ENCODE results near the gene TBCK. TPM values are rescaled to one million over a fixed set of nuclear protein-coding genes. Genes with fewer than 3 reads are reported as not detected.

TBCK gene
- polyA plus RNA-seq, 1 of the 3 experiments (the other 2 are of a cell fraction): 14.6 TPM

GRCh38 chr4:106255195-106255594 lies 60.8 kb downstream of the TBCK start:
- no peak for DNase-seq
- Histone ChIP-seq H3K9ac (no peak overlapping the region), H3K4me3 (ENCODE audit: low read depth in 2 of 2, low read length in 1 of 2) (no peak overlapping the region), H3K27me3 (ENCODE audit: insufficient read depth) (no peaks in the 10 kb centered on the region), H3K36me3 (replicated peaks in 1 of 2; ENCODE audit: control insufficient read depth in 1 of 2, insufficient read depth in 2 of 2, low read length in 1 of 2) (peaks cover 28 to 30% of the 10 kb centered on the region in 2 experiments), H3K79me2 (ENCODE audit: insufficient read depth) (no peaks in the 10 kb centered on the region), H4K20me1 (ENCODE audit: insufficient read depth) (no peaks in the 10 kb centered on the region), H3K4me2 (no peak overlapping the region), H3F3A (replicated peaks; ENCODE audit: insufficient read depth) (no peaks in the 10 kb centered on the region), H3K9me3 (no peaks in the 10 kb centered on the region), H3K9me2 (no peaks in the 10 kb centered on the region; the same call in 1 of the 2 replicates), H2AFZ (ENCODE audit: low read depth) (no peak overlapping the region), H3K27ac (ENCODE audit: low read depth in 2 of 2, low read length in 1 of 2) (no peak overlapping the region), H3K4me1 (ENCODE audit: control insufficient read depth in 1 of 2, insufficient read depth in 2 of 2, low read depth in 1 of 2, low read length in 1 of 2) (no peaks in the 10 kb centered on the region; a peak in 2 of 4 replicates)
- WGBS (ENCODE audit: low lambda C conversion rate): 94% methylated on average over 7 of the region's 8 CpGs
- CTCF ChIA-PET: interaction anchor here (1.0 kb wide), 1 partner anchor 11 kb away, joined by 5 read pairs; no protein-coding TSS in a partner anchor
- TF ChIP-seq EP300 (IDR thresholded peaks at IDR 0.05; ENCODE audit: borderline replicate concordance in 1 of 2, low read depth in 1 of 2, low read length in 1 of 2) (no peak), NFIC (IDR thresholded peaks at IDR 0.05; ENCODE audit: borderline replicate concordance) (no peak), MEF2A (IDR thresholded peaks at IDR 0.05; ENCODE audit: borderline replicate concordance, low read depth) (no peak), RXRA (IDR thresholded peaks at IDR 0.05; ENCODE audit: borderline replicate concordance, low read depth) (no peak), USF2 (IDR thresholded peaks at IDR 0.05; ENCODE audit: borderline replicate concordance, low read depth, low read length) (no peak), FOXM1 (IDR thresholded peaks at IDR 0.05; ENCODE audit: low read depth) (no peak), REST (IDR thresholded peaks at IDR 0.05; ENCODE audit: low read depth, low read length) (no peak), ELF1 (IDR thresholded peaks at IDR 0.05) (no peak), SIN3A (IDR thresholded peaks at IDR 0.05; ENCODE audit: borderline replicate concordance, low read depth, low read length) (no peak), ZBTB33 (IDR thresholded peaks at IDR 0.05; ENCODE audit: borderline replicate concordance, low read depth) (no peak), GABPA (IDR thresholded peaks at IDR 0.05; ENCODE audit: low read depth) (no peak)
- POLR2A ChIA-PET: no interaction called here

Measured in SK-N-SH (cell line).